GM12892 (cell line): ENCODE data around the gene HIVEP2.

ENCODE experiments used
- POLR2A ChIP-seq: IDR thresholded peaks from 2 replicates; pipeline ENCODE4 v1.6.1; 2011; ENCODE audit warnings: low read depth, low read length, control low read depth
- POLR2AphosphoS5 ChIP-seq: IDR thresholded peaks from 2 replicates; pipeline ENCODE4 v1.6.1; 2011; ENCODE audit warnings: low read depth, low read length, control low read depth
- TAF1 ChIP-seq: IDR thresholded peaks from 2 replicates; pipeline ENCODE4 v1.6.1; 2011; ENCODE audit warnings: low read depth, mild to moderate bottlenecking, control low read depth, low read length, borderline replicate concordance

DNA sequence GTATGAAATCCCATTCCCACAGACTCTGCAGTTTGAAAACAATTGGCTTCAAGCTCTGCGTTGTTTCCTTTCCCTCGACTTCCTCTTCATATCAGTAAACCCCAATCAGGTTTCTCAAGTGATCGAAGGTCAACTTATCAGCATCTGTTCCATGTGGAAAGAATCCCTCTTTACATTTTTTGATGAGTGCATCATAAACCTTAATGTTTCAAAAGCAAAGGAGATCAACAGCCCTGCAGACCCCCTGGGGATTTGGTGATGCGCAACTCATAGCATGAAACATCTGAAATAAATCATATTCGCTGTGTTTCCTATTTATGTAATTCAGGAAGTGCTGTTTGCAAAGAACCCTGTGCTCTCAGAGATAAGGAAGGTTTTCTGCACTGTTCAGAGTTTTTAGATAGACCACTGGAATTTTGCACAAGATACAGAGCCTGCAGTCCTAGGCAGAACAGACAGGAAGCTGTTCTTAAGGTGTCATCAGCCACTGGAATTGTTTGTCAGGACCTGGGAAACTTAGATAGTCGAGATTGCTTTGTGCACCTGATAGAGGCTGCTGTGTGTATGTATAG lies 216.0 kb downstream of the HIVEP2 start:
- TF ChIP-seq POLR2AphosphoS5 (no peak), TAF1 (no peak), POLR2A (no peak)
